HepG2 (cell line): ENCODE data around the gene KRTAP10-10. TPM values are rescaled to one million over a fixed set of nuclear protein-coding genes. Genes with fewer than 3 reads are reported as not detected.
A peak's percentile ranks its signal among the peaks of the same experiment; 100 is the strongest.

Experiments
- ATAC-seq: fragments of 200-7000 bp; cut with Tn5 transposase; 3 replicates; pipeline ENCODE4 v1.9.1; 2020; ENCODE audit warnings: mild to moderate bottlenecking, moderate library complexity
- BruUV-seq: library from RNA; stranded (reverse); fragments of 400-500 nt; replicated peaks from 2 replicates; lab custom pipeline; 2021; lab: Mats Ljungman, UMichigan
- CTCF ChIA-PET: fragments of 300-600 bp; formaldehyde crosslinking; extraction: SDS; loops from one replicate; lab custom pipeline; 2021; ENCODE audit warnings: low total read pairs, inconsistent platforms, low intra/inter-chr PET ratio; lab: Yijun Ruan, JAX
- POLR2A ChIA-PET: fragments of 350-600 bp; sonication (Branson Sonifier 250); formaldehyde crosslinking; loops from one replicate; lab custom pipeline; 2020; ENCODE audit warnings: antibody characterized with exemption, inconsistent platforms; lab: Yijun Ruan, JAX
- DNase-seq: peaks from one replicate; pipeline ENCODE4 v3.0.0-alpha.2; 2015; ENCODE audit warnings: low spot score
- FAIRE-seq: peaks from 3 replicates; lab custom pipeline; 2011; peaks lifted over from hg19 to GRCh38; lab: Jason Lieb, UNC
- H2AFZ ChIP-seq: one replicate; pipeline ENCODE4 v1.6.1; 2011; ENCODE audit warnings: low read length, inconsistent platforms
- H3K27ac ChIP-seq: fragments of 300-600 bp; 3 replicates; pipeline ENCODE4 v1.8.0; 2011; ENCODE audit warnings: mixed run types, mild to moderate bottlenecking, mixed read lengths, low read length, inconsistent platforms; ENCODE audit not compliant: insufficient read depth; ENCODE audit errors: extremely low read length
- H3K27me3 ChIP-seq, 2 experiments: fragments of 200-600 bp in 1 of 2; 2 replicates in 1 of 2; 3 replicates in 1 of 2; pipeline versions ENCODE4 v1.6.0 to v1.8.0; 2011; ENCODE audit warnings: low read length in 2 of 2, mild to moderate bottlenecking in 2 of 2, moderate library complexity in 2 of 2, inconsistent platforms in 1 of 2; ENCODE audit not compliant: insufficient read depth in 2 of 2, control insufficient read depth in 1 of 2
- H3K36me3 ChIP-seq, 2 experiments: fragments of 200-600 bp in 1 of 2; replicated peaks in 1 of 2; 2 replicates in 1 of 2; 3 replicates in 1 of 2; pipeline versions ENCODE4 v1.5.1 to v1.8.0; 2011; ENCODE audit warnings: low read length in 2 of 2, inconsistent platforms in 1 of 2; ENCODE audit not compliant: insufficient read depth in 2 of 2, control insufficient read depth in 1 of 2
- H3K4me1 ChIP-seq: 2 replicates; pipeline ENCODE4 v1.5.1; 2012; ENCODE audit warnings: low read length, inconsistent platforms; ENCODE audit not compliant: insufficient read depth
- H3K4me2 ChIP-seq: 2 replicates; pipeline ENCODE4 v1.6.0; 2011; ENCODE audit warnings: low read depth, low read length, inconsistent platforms
- H3K4me3 ChIP-seq, 3 experiments: fragments of 200-600 bp in 1 of 3; sonication (generic), shearing (Covaris generic) in 1 of 3; replicated peaks in 1 of 3; 2 replicates each; pipeline ENCODE4 v1.5.1; 2011 to 2016; ENCODE audit warnings: low read length in 3 of 3, inconsistent platforms in 2 of 3, low read depth in 2 of 3, mild to moderate bottlenecking in 2 of 3, control low read depth in 1 of 3, mixed read lengths in 1 of 3; ENCODE audit not compliant: insufficient read depth in 1 of 3
- H3K79me2 ChIP-seq: one replicate; pipeline ENCODE4 v1.6.1; 2011; ENCODE audit warnings: low read length, inconsistent platforms; ENCODE audit not compliant: insufficient read depth
- H3K9ac ChIP-seq: 2 replicates; pipeline ENCODE4 v1.6.0; 2011; ENCODE audit warnings: mild to moderate bottlenecking, low read depth, low read length, inconsistent platforms; ENCODE audit not compliant: insufficient read depth
- H3K9me3 ChIP-seq: 2 replicates; pipeline ENCODE4 v1.5.1; 2012; ENCODE audit warnings: mild to moderate bottlenecking, low read length
- H4K20me1 ChIP-seq: 2 replicates; pipeline ENCODE4 v1.6.0; 2011; ENCODE audit warnings: inconsistent platforms, mild to moderate bottlenecking, low read length, moderate library complexity; ENCODE audit not compliant: insufficient read depth
- NR1H2 ChIP-seq: sonication (generic); formaldehyde crosslinking; IDR thresholded peaks from 2 replicates; pipeline ENCODE4 v1.8.1; 2022; ENCODE audit warnings: low read depth, missing genetic modification reagents, borderline replicate concordance
- SNAPC2 ChIP-seq: sonication (generic); formaldehyde crosslinking; IDR thresholded peaks from 2 replicates; pipeline ENCODE4 v1.8.1; 2022; ENCODE audit warnings: mild to moderate bottlenecking, missing genetic modification reagents
- ZNF317 ChIP-seq: sonication (generic); formaldehyde crosslinking; IDR thresholded peaks from 2 replicates; pipeline ENCODE4 v1.5.0; 2020; ENCODE audit warnings: mild to moderate bottlenecking, missing genetic modification reagents
- WGBS: methylation state at CpG from one replicate; pipeline ENCODE4 v1.1.6; 2017; ENCODE audit warnings: low lambda C conversion rate; 5-methylcytosine and 5-hydroxymethylcytosine counted together
- in situ Hi-C: cut with HindIII; loops from 2 replicates; pipeline ENCODE4 v1.10.0; 2017; ENCODE audit warnings: low pct_unique_long_range_greater_than_20kb; ENCODE audit not compliant: extremely low pct_ligation_motif_present
- intact Hi-C: fragments of 100-400 bp; cut with micrococcal nuclease; formaldehyde crosslinking; loops from one replicate; pipeline ENCODE4 v1.10.0; 2022; ENCODE audit not compliant: unreplicated experiment
- polyA plus RNA-seq, 8 experiments: library from polyadenylated mRNA; depleted of rRNA in 3 of 8; stranded (reverse) in 7 of 8; unstranded in 1 of 8; fragments of >200 nt; fragmentation: Illumina TruSeq in 4 of 8; extraction: Trizol in 4 of 8; gene quantifications; 2 replicates each; pipeline versions ENCODE4 v1.2.1 to v1.2.3, GENCODE V29; 2011 to 2016; ENCODE audit warnings: low read depth in 4 of 8, missing spikeins in 1 of 8, mixed read lengths in 1 of 8; ENCODE audit not compliant: insufficient read depth in 1 of 8
- total RNA-seq, 5 experiments: library from RNA; depleted of rRNA; stranded (reverse); fragments of >200 nt; fragmentation: Illumina TruSeq; extraction: Trizol; gene quantifications; 2 replicates each; pipeline ENCODE4 v1.2.3, GENCODE V29; 2016; ENCODE audit warnings: low read depth in 1 of 5

KRTAP10-10 gene
- total and polyA plus RNA-seq, 2 of the 13 experiments (the other 11 are each of a cell fraction or from before 2014, with no cell fraction given) = not detected

DNA sequence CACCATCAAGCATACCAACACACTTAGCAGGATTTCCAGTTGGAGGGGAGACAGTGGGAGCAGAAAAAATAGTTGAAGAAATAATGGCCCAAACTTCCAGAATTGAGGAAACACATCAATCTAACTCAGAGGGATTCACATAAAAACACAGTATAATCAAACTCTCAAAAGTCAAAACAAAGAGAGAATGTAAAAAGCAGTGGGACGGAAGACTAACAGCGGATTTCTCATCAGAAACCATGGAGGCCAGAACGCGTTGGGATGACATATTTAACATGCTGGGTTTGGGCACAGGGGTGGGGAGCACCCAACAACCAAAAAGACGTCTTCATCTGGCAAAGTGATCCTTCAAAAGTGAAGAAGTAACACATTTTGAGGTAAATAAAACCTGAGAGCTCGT is 17.3 kb upstream of the KRTAP10-10 start:
- 43% methylated on average over 6 of the region's 6 CpGs for WGBS
- H3K27ac ChIP-seq = no peak overlapping the region
- H3K9me3 ChIP-seq = peaks cover 21% of the 10 kb centered on the region
- CTCF ChIA-PET = no interaction called here
- H3K27me3 ChIP-seq = peaks cover 1 to 20% of the 10 kb centered on the region in 2 experiments; a peak in 2 of 5 replicates
- TF ChIP-seq ZNF317 (CRISPR knock-in tag) = peak; percentile 96
- no peak for TF ChIP-seq NR1H2
- no peak for FAIRE-seq
- H2AFZ ChIP-seq = no peak overlapping the region
- H3K79me2 ChIP-seq = no peaks in the 10 kb centered on the region
- in situ Hi-C loops (no loop called here), intact Hi-C loops (loop anchor here (2.0 kb wide), 1 partner anchor 173 kb away; no protein-coding TSS in a partner anchor)
- no peaks in the 10 kb centered on the region for H4K20me1 ChIP-seq
- no peak overlapping the region for H3K9ac ChIP-seq
- DNase-seq = no peak
- POLR2A ChIA-PET = no interaction called here
- H3K36me3 ChIP-seq = no peaks in the 10 kb centered on the region
- no TSS peak for BruUV-seq
- ATAC-seq = no peak
- no peak overlapping the region for H3K4me3 ChIP-seq
- H3K4me2 ChIP-seq = no peak overlapping the region
- no peaks in the 10 kb centered on the region for H3K4me1 ChIP-seq

DNA sequence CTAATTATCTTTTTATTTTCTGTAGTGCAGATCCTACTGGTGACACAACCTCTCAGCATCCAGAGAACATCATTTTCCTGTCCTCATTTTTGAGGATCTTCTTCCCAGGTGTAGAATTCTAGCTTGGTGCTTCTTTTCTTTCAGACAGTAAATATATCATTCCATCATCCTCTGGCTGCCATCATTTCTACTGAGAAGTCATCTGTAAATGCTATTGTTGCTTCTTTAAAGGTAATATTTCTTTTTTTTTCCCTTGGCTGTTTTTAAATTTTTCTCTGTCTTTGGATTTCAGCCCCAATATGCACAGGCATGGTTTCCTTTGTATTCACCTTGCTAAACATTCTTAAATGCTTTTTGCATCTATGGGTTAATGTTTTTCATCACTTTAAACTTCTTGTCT is 13.6 kb upstream of the KRTAP10-10 start:
- Histone ChIP-seq H4K20me1 (no peaks in the 10 kb centered on the region), H2AFZ (no peak overlapping the region), H3K27me3 (0 out of 5 replicates have a peak, but pooled peaks cover 0 to 3% of the 10 kb centered on the region in 2 experiments), H3K4me3 (no peak overlapping the region), H3K79me2 (no peaks in the 10 kb centered on the region), H3K4me2 (no peak overlapping the region), H3K9me3 (peaks cover 21% of the 10 kb centered on the region), H3K4me1 (no peaks in the 10 kb centered on the region), H3K27ac (no peak overlapping the region), H3K36me3 (no peaks in the 10 kb centered on the region), H3K9ac (no peak overlapping the region)
- BruUV-seq = no TSS peak
- ATAC-seq = no peak
- peak; percentile 99 for TF ChIP-seq ZNF317 (CRISPR knock-in tag)
- TF ChIP-seq SNAPC2 (CRISPR knock-in tag) = no peak
- intact Hi-C loops = no loop called here
- ChIA-PET POLR2A (no interaction called here), CTCF (no interaction called here)
- in situ Hi-C loops = no loop called here
- no peak for DNase-seq
- FAIRE-seq = no peak
